ENCODE measurements around the gene INTS15. TPM values are rescaled to one million over a fixed set of nuclear protein-coding genes. Genes with fewer than 3 reads are reported as not detected.

Gene INTS15
- total and polyA plus RNA-seq, 10 of the 15 experiments (the other 5 are each of a cell fraction or from before 2014, with no cell fraction given): 0.89 to 28.2 (median 16.8) TPM

GRCh38 chr7:6654113-6654841, 64.5 kb downstream of the INTS15 start:
- ChIA-PET POLR2A (no interaction called here), CTCF (no interaction called here), SMC1A (ENCODE audit: uncharacterized antibody, unreplicated experiment) (no interaction called here), RAD21 (ENCODE audit: unreplicated experiment) (no interaction called here)
- no peak for FAIRE-seq
- in situ Hi-C loops (cut with MboI) (no loop called here), intact Hi-C loops (cut with micrococcal nuclease; ENCODE audit: unreplicated experiment) (no loop called here)
- TF ChIP-seq CHD4 (IDR thresholded peaks at IDR 0.05): no peak
- TF ChIP-seq EZH2 (IDR thresholded peaks at IDR 0.05; ENCODE audit: borderline replicate concordance, control insufficient read depth, low read depth, low read length): no peak
- peak; percentile 21; the same call in 1 of the 2 replicates for TF ChIP-seq POLR2A (IDR thresholded peaks at IDR 0.05; ENCODE audit: low read depth, low read length)
- peak; percentile 79; the same call in 1 of the 2 replicates for TF ChIP-seq PAX5 (IDR thresholded peaks at IDR 0.05; ENCODE audit: borderline replicate concordance, low read depth, low read length)
- TF ChIP-seq GATAD2B (conservative IDR thresholded peaks at IDR 0.05; ENCODE audit: low read depth): 0 out of 2 replicates have a peak, but pooled peaks have one; percentile 12
- Histone ChIP-seq H3K36me3 (ENCODE audit: control insufficient read depth in 2 of 2, insufficient read depth in 2 of 2, low read length in 1 of 2) (peaks cover 13 to 28% of the 10 kb centered on the region in 2 experiments), H3K79me2 (ENCODE audit: control insufficient read depth, insufficient read depth, low read length) (no peaks in the 10 kb centered on the region), H3K9me3 (replicated peaks; ENCODE audit: control insufficient read depth, insufficient read depth, low read length) (peaks cover 13% of the 10 kb centered on the region; the same call in 2 of the 3 replicates), H4K20me1 (ENCODE audit: control insufficient read depth, insufficient read depth) (no peaks in the 10 kb centered on the region), H3K9ac (ENCODE audit: control insufficient read depth, insufficient read depth, low read length) (no peak overlapping the region), H2AFZ (ENCODE audit: control insufficient read depth, low read depth, low read length) (no peak overlapping the region), H3K4me2 (ENCODE audit: control insufficient read depth, insufficient read depth) (no peak overlapping the region), H3K4me1 (ENCODE audit: control insufficient read depth, insufficient read depth, low read length) (no peaks in the 10 kb centered on the region), H3K4me3 (no peak overlapping the region), H3K27me3 (replicated peaks in 1 of 2; ENCODE audit: control insufficient read depth in 2 of 2, insufficient read depth in 2 of 2, low read length in 1 of 2) (no peaks in the 10 kb centered on the region), H3K27ac (ENCODE audit: control insufficient read depth, insufficient read depth) (no peak overlapping the region)
- no peak for ATAC-seq
- no peak for DNase-seq (ENCODE audit: low read depth, low spot score)
- WGBS (ENCODE audit: insufficient coverage, insufficient replicate concordance, low lambda C conversion rate, missing lambda C conversion rate): 98% methylated on average over 56 of the region's 94 CpGs
- no TSS peak for BruUV-seq (replicated peaks)

GRCh38 chr7:6654842-6655610, 65.2 kb downstream of the INTS15 start:
- Histone ChIP-seq H3K4me2 (ENCODE audit: control insufficient read depth, insufficient read depth) (no peak overlapping the region), H3K79me2 (ENCODE audit: control insufficient read depth, insufficient read depth, low read length) (no peaks in the 10 kb centered on the region), H3K36me3 (ENCODE audit: control insufficient read depth in 2 of 2, insufficient read depth in 2 of 2, low read length in 1 of 2) (peaks cover 11 to 22% of the 10 kb centered on the region in 2 experiments), H3K27me3 (replicated peaks in 1 of 2; ENCODE audit: control insufficient read depth in 2 of 2, insufficient read depth in 2 of 2, low read length in 1 of 2) (no peaks in the 10 kb centered on the region), H3K4me3 (no peak overlapping the region), H2AFZ (ENCODE audit: control insufficient read depth, low read depth, low read length) (no peak overlapping the region), H3K27ac (ENCODE audit: control insufficient read depth, insufficient read depth) (no peak overlapping the region), H3K9ac (ENCODE audit: control insufficient read depth, insufficient read depth, low read length) (no peak overlapping the region), H3K4me1 (ENCODE audit: control insufficient read depth, insufficient read depth, low read length) (no peaks in the 10 kb centered on the region), H4K20me1 (ENCODE audit: control insufficient read depth, insufficient read depth) (no peaks in the 10 kb centered on the region), H3K9me3 (replicated peaks; ENCODE audit: control insufficient read depth, insufficient read depth, low read length) (peaks cover 13% of the 10 kb centered on the region; the same call in 2 of the 3 replicates)
- in situ Hi-C loops (cut with MboI) (no loop called here), intact Hi-C loops (cut with micrococcal nuclease; ENCODE audit: unreplicated experiment) (no loop called here)
- ChIA-PET RAD21 (ENCODE audit: unreplicated experiment) (no interaction called here), POLR2A (no interaction called here), SMC1A (ENCODE audit: uncharacterized antibody, unreplicated experiment) (no interaction called here), CTCF (no interaction called here)
- no peak for ATAC-seq
- no peak for TF ChIP-seq EED (IDR thresholded peaks at IDR 0.05; ENCODE audit: low read depth)
- TF ChIP-seq CEBPZ (IDR thresholded peaks at IDR 0.05; ENCODE audit: low read depth, low read length): no peak
- no peak for TF ChIP-seq ATF3 (IDR thresholded peaks at IDR 0.05; ENCODE audit: borderline replicate concordance, extremely low read depth, low read depth, low read length)
- TF ChIP-seq FOXK2 (IDR thresholded peaks at IDR 0.05): no peak
- no peak for TF ChIP-seq ZNF622 (IDR thresholded peaks at IDR 0.05)
- TF ChIP-seq TAF1 (IDR thresholded peaks at IDR 0.05; ENCODE audit: borderline replicate concordance, low read depth, low read length): no peak
- no peak for FAIRE-seq
- no TSS peak for BruUV-seq (replicated peaks)
- DNase-seq (ENCODE audit: low read depth, low spot score): no peak
- WGBS (ENCODE audit: insufficient coverage, insufficient replicate concordance, low lambda C conversion rate, missing lambda C conversion rate): 97% methylated on average over 48 of the region's 48 CpGs
